ENCODE data around the gene POLRMT.

POLRMT gene

GRCh38 chr19:658916-659839, 25.8 kb upstream of the POLRMT start:
- H3K27ac ChIP-seq, result no peak overlapping the region
- TF ChIP-seq ZFX (IDR thresholded peaks at IDR 0.05; ENCODE audit: borderline replicate concordance), result no peak
- TF ChIP-seq, protein P1, sequence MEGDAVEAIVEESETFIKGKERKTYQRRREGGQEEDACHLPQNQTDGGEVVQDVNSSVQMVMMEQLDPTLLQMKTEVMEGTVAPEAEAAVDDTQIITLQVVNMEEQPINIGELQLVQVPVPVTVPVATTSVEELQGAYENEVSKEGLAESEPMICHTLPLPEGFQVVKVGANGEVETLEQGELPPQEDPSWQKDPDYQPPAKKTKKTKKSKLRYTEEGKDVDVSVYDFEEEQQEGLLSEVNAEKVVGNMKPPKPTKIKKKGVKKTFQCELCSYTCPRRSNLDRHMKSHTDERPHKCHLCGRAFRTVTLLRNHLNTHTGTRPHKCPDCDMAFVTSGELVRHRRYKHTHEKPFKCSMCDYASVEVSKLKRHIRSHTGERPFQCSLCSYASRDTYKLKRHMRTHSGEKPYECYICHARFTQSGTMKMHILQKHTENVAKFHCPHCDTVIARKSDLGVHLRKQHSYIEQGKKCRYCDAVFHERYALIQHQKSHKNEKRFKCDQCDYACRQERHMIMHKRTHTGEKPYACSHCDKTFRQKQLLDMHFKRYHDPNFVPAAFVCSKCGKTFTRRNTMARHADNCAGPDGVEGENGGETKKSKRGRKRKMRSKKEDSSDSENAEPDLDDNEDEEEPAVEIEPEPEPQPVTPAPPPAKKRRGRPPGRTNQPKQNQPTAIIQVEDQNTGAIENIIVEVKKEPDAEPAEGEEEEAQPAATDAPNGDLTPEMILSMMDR (IDR thresholded peaks at IDR 0.05), result no peak

GRCh38 chr19:658059-658839, 24.9 kb upstream of the POLRMT start:
- no peak for TF ChIP-seq ZFX (IDR thresholded peaks at IDR 0.05; ENCODE audit: borderline replicate concordance)
- TF ChIP-seq, protein P1 (IDR thresholded peaks at IDR 0.05), result no peak
- no peak overlapping the region for H3K27ac ChIP-seq

DNA sequence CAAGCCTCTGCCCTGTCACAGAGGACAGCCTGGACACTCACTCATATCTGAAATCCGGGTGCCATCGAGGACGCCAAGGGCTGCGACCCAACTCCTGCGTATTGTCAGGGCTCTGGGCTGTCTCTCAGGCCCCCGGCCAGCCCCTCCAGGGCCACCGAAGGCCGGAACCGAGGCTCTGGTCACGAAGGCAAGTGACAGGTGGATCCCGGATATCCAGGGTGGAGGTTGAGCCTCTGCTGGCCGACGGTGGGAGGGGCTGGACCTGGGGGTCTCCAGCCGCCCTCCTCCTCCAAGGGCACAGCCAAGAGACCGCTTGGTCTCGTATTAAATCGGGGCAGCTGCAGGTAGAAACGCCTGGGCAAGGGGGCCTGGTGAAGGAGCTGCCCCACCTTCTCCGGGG, 24.3 kb upstream of the POLRMT start:
- TF ChIP-seq ZFX (IDR thresholded peaks at IDR 0.05; ENCODE audit: borderline replicate concordance), result no peak
- TF ChIP-seq, protein P1 (IDR thresholded peaks at IDR 0.05), result no peak
- H3K27ac ChIP-seq, result no peak overlapping the region

DNA sequence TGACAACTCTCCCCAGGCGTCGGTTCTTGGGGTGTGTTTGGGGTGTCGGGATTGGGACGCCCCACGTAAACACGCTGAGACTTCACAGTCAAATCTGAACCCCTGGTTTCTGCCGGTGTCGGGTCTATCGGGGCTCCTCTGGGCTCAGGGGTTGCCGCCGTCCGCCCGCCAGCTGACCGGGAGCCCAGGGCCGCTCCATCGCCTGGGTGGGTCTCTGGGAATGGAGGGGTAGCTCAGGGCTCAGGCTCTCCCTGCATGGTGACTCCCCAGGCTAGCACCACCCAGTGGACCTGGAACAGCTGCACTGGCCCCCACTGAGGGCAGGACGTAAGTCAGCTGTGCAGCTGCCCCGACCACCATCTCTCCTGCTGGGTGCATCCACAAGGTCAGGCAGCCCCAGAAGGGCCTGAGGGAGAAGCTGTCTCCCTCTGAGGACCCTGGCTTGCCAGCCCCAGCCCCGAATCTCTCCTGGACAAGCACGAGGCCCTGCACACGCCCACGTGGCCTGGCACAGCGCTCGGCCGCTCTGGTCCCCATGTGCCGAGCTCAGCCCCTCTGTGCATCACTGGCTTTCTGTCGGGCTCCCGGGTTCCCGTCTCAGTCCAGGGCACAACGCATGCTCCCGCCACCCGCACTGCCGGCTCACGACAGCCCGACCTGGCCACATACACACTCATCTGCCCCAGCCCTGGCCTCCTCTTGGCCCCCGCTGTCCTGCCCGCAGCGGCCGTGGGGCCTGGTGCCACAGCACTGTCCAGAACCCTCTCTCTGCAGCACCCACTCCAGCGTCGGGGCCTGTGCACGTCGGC, 23.6 kb upstream of the POLRMT start:
- no peak overlapping the region for H3K27ac ChIP-seq
- no peak for TF ChIP-seq ZFX (IDR thresholded peaks at IDR 0.05; ENCODE audit: borderline replicate concordance)
- TF ChIP-seq, protein P1 (IDR thresholded peaks at IDR 0.05), result no peak

DNA sequence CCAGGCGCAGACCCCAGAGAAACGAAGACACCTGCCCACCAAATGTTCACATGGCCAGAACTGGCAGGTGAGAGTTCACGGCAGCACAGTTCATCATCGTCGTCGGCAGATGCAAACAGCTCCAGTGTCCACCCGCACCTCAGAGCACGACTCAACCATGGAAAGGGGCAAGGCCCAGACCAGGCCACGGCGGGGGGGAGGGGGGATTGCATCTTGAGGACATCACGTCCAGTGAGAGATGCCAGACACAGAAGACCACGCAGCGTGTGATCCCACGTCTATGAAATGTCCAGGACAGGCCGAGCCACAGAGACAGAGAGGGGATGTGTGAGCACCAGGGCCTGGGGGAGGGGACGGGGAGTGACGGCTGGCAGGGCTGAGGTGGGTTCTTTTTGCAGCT, 22.4 kb upstream of the POLRMT start:
- TF ChIP-seq ZFX (IDR thresholded peaks at IDR 0.05; ENCODE audit: borderline replicate concordance), result no peak
- TF ChIP-seq, protein P1 (IDR thresholded peaks at IDR 0.05), result no peak
- H3K27ac ChIP-seq, result no peak overlapping the region

GRCh38 chr19:653425-653824, 20.1 kb upstream of the POLRMT start:
- TF ChIP-seq, protein P1 (IDR thresholded peaks at IDR 0.05), result no peak
- no peak for TF ChIP-seq ZFX (IDR thresholded peaks at IDR 0.05; ENCODE audit: borderline replicate concordance)
- no peak overlapping the region for H3K27ac ChIP-seq
